Subcutaneous adipose tissue (tissue), 4 donors: Measurements from ENCODE around the gene TNFSF10. TPM values are rescaled to one million over a fixed set of nuclear protein-coding genes. Genes with fewer than 3 reads are reported as not detected.

Experiments
- CTCF ChIP-seq: fragments of 450-650 bp; IDR thresholded peaks from one replicate; pipeline ENCODE4 v1.5.1; 2016; ENCODE audit warnings: low read depth, mild to moderate bottlenecking, control low read depth, antibody characterized with exemption, moderate library complexity
- total RNA-seq, 4 donors: library from RNA; depleted of rRNA; stranded (reverse); fragments of >200 nt; gene quantifications; one replicate each; pipeline ENCODE4 v1.1.0, GENCODE V29; 2016

Gene TNFSF10
- total RNA-seq, 4 donors from 2014 or later = 25.8 to 123 (median 36.9) TPM

DNA sequence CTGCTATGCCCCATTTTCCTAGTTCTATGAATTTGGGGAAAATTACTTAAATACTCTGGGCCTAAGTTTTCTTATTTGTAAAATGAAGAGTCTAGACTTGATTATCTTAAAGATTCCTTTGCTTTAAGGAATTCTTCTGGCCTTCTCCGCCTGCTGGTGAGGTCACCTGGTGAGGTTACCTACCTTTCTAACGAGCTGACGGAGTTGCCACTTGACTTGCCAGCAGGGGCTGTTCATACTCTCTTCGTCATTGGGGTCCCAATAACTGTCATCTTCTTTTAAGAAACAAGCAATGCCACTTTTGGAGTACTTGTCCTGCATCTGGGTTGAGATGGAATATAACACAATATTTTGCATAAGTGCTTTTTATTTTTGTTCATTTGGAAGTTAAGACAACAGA, 8.6 kb downstream of the TNFSF10 start:
- no peak for TF ChIP-seq CTCF

GRCh38 chr3:172513488-172513887, 9.7 kb downstream of the TNFSF10 start:
- no peak for TF ChIP-seq CTCF

DNA sequence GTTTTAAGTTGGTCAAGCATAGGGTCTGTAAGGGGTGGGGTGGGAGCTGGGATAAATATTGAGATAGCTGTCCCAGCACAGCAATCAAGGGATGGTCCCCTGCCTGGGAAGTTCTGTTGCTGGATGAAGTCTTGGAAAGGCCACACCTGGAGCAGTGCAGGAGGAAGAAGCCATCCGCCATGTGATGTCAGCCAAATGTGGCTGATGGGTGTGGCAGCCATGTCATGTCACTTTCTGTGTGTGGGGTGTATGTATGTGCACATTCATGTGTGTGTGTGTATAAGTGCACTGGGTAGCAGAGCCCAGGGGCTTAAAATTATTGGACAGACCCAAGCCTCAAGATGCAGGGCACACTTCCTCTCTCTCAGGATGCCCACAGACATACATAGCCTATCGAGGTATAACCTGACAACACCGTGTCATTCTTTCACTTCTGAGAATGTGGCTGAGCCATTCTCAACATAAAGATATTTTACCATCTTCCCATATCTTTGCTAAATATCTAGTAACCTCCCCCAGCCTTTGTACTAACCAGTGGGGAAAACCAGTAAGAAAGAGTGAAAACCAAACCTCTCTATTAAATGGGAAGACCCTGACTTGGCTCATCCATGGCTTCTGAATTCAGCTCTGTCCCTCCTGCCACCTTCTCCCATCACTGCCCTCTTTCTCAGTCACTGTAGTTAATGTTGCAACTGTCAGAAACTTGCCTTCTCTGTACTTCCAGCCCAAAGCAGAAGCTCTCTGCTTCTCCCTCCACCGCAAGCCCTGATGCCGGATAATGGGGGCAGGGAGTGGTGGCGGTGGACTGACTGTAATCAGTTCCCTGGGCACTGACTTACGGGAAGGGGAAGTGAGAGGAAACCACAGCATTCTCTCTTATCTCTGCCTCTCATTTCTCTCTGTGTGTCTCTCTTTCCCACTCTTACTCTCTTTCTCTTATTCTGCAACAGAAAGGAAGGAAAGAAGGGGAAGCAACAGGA, 11.2 kb downstream of the TNFSF10 start:
- TF ChIP-seq CTCF = no peak

- TF ChIP-seq CTCF = no peak
Measured at GRCh38 chr3:172506094-172506493, 17.1 kb downstream of the TNFSF10 start.

GRCh38 chr3:172501540-172501939, 21.7 kb downstream of the TNFSF10 start:
- no peak for TF ChIP-seq CTCF

DNA sequence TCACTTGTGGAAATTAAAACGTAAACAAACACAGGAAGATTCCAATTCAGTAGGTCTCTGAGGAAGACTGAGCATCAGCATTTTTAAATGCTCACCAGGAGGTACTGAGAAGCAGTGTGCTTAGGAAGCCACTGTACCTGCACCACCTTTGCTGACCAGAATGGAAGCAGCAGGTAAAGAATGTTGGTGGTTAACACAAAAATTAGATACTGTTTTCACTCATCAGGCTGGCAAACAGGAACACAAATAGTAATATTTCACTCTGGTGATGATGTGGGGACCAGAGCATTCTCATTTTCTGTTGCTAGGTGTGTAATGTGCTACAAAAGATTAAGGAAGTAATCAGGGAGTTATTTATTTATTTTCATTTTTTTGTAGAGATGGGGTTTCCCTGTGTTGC, 45.1 kb downstream of the TNFSF10 start:
- no peak for TF ChIP-seq CTCF

DNA sequence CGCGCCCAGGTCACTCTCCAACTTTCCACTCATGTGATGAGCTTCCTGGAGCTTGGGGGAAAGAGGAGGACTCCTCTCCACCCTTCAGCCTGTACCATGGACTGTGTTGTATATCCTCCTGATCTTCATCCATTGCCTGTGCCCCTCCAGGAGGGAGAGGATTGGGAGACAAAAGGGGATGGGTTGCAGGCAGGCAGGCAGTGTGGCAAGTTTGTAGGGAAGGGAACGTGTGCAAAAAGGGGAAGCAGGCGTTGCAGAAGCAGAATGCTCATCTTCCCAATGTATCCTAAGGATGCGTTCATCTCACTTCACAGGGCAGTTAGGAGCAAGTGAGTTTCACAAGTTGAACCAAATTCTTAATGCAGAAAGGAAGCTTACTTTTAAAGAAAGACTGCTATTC, 46.9 kb downstream of the TNFSF10 start:
- no peak for TF ChIP-seq CTCF
